HG03025 (cell line): ENCODE results near the gene ZMIZ1.
"Not testable (repeated sequence)": the region's sequence is repeated elsewhere in the genome, so short reads cannot be mapped to it uniquely, and the experiment has no call there.

ENCODE experiments used
- ATAC-seq: cut with Tn5 transposase; IDR thresholded peaks from one replicate; pipeline ENCODE4 v1.9.1; 2021; ENCODE audit warnings: mild to moderate bottlenecking, moderate library complexity; ENCODE audit not compliant: unreplicated experiment, low FRiP score

ZMIZ1 gene

GRCh38 chr10:79268742-79269141 lies 200.0 kb downstream of the ZMIZ1 start:
- no peak for ATAC-seq

- ATAC-seq = no peak
Observed at GRCh38 chr10:79269443-79269842, 200.7 kb downstream of the ZMIZ1 start.

- ATAC-seq = no peak
Observed at GRCh38 chr10:79269969-79270368, 201.2 kb downstream of the ZMIZ1 start.

- no peak for ATAC-seq
Observed at GRCh38 chr10:79270466-79271246, 201.9 kb downstream of the ZMIZ1 start.

- ATAC-seq = no peak
Observed at GRCh38 chr10:79272353-79272752, 203.6 kb downstream of the ZMIZ1 start.

- ATAC-seq = no peak
Observed at GRCh38 chr10:79273604-79274003, 204.8 kb downstream of the ZMIZ1 start.

GRCh38 chr10:79274279-79275104 lies 205.7 kb downstream of the ZMIZ1 start:
- ATAC-seq = no peak

- no peak for ATAC-seq
Observed at GRCh38 chr10:79275105-79275430, 206.3 kb downstream of the ZMIZ1 start.

- no peak for ATAC-seq
Observed at GRCh38 chr10:79275431-79275851, 206.7 kb downstream of the ZMIZ1 start.

- no peak for ATAC-seq
Observed at GRCh38 chr10:79277579-79278269, 209.0 kb downstream of the ZMIZ1 start.

- ATAC-seq = not testable (repeated sequence)
Observed at GRCh38 chr10:79279047-79279446, 210.3 kb downstream of the ZMIZ1 start.

- no peak for ATAC-seq
Observed at GRCh38 chr10:79280956-79281355, 212.2 kb downstream of the ZMIZ1 start.

GRCh38 chr10:79282388-79282787 lies 213.6 kb downstream of the ZMIZ1 start:
- ATAC-seq = no peak

GRCh38 chr10:79283616-79284015 lies 214.8 kb downstream of the ZMIZ1 start:
- no peak for ATAC-seq

GRCh38 chr10:79284158-79284871 lies 215.5 kb downstream of the ZMIZ1 start:
- no peak for ATAC-seq

- peak; percentile 55 for ATAC-seq
Observed at GRCh38 chr10:79285315-79286197, 216.8 kb downstream of the ZMIZ1 start.

- peak; percentile 80 for ATAC-seq
Observed at GRCh38 chr10:79286318-79286951, 217.7 kb downstream of the ZMIZ1 start.

- no peak for ATAC-seq
Observed at GRCh38 chr10:79287973-79288723, 219.4 kb downstream of the ZMIZ1 start.
